NCI-H1694 treated with DMSO at 0.1 percent for 48 hours (cell line): Measurements from ENCODE around the gene MELTF.

Experiments used
- DNase-seq: peaks from one replicate; lab custom pipeline; 2025; lab: John Stamatoyannopoulos, UW

Gene MELTF

DNA sequence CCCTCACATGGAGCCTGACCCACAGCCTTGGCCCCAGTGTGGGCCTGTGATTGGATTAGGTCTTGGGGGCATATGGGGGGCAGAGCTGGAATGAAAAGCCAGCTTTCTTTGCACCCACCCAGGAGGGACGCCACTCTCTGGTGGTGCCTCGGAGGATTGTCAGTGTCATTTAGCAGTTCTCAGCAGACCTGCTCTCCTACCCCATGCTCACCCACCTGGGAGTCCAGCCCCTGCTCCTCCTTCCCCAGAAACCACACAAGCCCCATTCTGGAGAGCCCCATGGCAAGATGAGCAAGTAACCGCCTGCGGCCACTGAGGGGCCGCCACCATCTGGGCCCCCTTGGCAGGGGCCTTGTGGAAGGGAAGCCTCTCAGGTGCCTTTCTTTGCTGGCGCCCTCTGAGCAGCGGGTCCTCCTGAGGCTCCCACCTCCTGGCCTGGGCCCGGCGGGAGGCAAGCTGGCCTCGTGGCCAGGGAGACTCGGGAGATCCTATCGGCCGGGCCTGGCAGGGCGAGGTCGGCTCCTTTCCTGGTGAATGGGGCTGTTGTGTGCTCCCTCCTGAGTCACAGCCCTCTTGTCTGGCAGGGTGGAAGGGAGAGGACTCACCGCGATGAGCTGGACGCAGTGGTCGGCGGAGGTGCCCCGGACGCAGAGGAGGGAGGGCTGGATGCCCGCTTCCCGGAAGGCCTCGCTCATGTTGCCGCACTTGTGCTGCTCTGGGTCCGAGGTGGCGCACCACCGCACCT lies 2.3 kb downstream of the MELTF start:
- no peak for DNase-seq

DNA sequence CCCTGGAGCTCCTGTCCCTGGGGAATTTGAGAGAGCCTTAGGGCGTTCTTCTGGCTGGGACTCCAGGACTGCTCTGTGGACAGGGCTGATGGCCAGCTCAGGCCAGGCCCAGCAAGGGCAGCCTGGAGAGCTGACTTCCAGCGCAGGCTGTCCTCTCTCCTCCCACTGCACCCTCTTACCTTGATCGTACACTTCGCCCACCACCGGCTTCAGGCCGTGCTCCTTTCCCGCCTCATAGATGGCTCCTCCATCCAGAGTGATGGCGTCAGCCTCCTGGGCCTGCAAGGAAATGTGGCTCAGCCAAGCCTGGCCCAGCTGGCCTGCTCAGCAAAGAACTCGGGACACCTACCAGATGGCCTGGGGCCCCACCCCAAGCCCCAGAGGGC lies 3.1 kb downstream of the MELTF start:
- no peak for DNase-seq

DNA sequence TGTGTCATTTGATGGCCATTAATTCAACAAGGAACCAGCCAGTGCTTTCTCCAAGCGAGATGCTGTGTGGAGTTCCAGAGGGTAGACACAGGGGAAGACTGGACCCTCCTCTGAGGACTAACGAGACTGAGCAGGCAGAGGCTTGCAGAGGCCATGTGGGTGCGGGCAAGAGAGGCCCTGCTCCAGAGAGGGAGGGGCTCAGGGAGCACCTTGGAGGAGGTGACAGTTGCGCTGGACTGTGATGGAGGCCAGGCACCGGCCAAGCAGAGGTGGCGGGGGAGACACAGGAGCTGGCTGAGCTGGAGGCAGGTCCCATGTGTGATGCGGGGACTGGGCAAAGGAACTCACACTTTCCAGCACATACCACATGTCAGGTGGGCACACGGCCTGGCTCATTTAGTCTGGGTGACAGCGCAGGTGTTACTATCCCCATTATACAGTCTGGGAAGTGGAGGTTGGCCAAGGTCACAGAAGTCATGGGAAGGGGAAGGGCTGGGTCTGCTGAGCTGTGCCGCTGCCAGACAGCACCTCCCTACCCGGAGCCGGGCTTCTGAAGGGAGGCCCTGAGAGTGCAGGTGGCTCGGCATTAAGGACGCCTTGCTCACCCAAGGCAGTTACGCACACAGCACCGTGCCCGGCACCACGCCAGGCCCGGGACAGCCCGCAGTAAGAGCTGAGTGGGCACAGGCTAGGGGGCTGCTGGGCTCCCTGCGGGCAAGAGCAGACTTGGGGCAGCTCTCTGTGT lies 3.7 kb downstream of the MELTF start:
- no peak for DNase-seq

DNA sequence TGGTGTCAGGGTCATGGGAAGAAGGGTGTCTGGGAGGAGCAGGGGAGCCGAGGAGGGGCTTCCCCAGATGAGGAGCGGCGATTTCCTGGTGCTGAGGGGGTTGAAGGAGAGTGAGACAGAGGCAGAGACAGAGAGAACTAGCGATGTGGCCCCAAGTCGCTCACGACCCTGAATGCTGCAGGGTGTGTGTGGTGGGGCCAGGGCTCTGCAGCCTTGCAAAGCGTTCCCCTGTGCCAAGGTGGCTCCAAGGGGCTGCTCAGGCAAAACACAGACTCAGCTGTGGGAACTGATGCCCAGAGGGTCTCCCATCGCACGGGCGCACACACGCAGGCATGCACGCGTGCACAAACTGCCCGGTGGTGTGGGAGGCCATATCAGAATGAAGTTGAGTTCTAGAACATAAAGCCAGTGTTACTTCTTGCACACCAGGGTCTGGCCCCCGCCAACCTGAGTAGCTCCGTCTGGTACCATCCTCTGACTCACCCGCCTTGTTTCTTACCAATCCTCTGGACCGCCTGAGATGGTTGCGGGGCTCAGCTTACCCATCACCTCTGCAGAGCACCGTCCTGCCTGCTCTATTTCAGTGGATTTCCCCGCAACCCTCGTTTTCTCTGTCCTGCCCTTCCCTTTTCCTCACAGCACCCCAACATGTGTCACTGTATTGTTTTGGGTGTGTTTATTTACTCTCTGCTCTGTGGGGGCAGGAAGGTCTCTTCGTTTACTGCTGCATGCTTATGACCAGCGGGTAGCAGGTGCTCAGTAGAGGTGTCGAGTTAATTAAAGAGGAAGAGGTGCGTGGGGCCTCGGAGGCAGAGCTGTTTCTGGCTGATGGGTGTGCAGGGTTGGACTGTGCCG lies 4.5 kb downstream of the MELTF start:
- DNase-seq: no peak

DNA sequence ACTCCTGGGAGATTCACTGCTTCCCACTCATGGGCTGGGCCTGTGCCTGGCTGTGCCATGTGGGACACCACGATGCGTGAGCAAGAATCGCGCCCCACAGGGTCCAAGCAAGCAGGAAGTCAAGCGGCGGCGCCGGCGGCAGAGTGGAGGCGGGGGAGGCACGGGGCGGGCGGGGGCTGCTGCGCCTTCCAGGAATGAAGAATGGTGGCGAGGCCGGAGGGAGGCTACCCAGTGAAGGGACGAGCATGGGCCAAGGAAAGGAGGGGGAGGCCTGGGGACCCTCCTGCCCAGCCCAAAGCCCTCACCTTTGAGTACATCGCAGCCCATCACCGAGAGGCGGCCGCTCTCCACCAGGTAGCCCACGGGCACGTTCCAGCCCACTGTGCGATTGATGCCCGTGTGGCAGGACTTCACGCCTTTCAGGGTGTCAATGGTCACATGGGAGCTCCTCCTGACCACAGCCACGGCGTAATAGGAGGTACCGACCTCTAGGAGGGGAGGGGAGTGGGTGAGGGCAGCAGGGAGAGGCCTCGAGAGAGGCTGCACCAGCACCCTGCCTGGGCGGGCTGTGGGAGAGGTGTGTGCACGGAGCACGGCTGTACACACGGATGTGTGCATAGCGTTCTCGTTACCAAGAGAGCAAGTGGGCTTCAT lies 5.5 kb downstream of the MELTF start:
- no peak for DNase-seq

DNA sequence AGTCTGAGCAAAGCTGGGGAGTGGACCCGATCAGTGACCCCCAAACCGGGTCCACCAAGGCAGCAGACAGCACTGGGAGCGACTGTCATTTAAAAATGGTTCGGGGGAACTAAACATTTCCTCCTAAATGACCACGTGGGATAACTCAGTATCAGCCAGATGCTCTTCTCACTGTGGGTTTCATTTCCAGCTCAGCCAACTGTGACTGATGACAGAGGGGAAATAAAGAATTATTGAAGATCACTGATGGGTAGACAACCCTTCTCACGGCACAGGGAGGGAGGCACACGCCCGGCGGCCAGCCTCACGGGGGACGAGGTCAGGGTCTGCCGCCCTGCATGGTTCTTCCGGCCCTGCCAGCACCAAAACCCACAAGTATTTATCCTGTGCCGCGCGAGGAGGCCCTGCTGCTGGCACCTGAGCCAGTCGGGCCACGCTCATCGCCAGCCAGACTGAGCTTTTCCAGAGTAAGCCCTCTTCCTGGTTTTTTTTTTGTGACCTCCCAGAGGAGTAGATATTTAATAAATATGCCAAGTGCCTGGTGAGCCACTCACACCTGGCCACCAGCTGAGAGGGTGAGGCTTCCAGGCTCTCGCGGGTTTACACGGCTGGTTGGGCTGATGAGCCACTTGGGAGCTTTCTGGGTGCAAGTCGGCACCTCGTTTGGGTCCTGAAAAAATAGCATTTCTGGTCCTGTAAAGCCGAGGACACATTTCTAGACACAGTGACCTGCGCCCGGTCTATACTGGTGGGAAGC lies 6.2 kb downstream of the MELTF start:
- DNase-seq: peak; percentile 77

DNA sequence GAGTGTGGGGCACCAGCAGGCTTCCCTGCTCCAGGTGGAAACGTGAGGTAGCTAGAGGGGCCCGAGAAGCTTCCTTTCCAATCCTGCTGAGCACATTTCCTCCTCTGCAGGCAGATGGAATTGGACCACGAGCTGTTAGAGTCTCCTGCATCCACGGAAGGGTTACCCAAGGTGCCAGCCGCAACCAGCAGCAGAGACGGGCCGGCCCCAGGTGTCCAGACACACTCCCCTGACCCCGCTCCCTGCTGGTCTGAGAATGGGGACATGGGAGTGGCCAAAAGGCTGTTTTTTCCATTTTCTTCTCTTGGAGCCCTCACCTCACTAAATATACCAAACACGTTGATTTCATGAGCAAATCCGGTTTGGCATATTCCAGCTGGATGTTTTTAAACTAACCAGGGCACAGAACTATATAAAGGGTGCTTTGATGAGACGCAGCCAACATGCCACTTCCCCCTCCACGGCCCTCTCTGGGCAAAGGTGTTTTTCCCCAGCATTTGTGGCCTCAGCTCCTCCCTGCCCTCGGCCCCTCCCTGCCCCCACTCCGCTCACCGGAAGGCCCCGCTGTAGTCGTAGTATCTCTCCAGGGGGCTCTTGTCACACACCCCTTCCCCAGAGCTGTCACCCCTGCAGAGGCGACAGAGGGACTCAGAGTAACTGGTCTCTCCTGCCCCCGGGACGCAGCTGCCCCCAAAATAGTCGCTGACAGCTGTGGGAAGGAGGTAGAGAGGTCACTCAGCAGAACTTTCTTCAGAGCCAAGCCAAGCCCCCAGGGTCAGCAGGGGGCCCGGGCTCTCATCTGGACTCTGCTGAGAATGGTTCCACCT lies 7.0 kb downstream of the MELTF start:
- no peak for DNase-seq

DNA sequence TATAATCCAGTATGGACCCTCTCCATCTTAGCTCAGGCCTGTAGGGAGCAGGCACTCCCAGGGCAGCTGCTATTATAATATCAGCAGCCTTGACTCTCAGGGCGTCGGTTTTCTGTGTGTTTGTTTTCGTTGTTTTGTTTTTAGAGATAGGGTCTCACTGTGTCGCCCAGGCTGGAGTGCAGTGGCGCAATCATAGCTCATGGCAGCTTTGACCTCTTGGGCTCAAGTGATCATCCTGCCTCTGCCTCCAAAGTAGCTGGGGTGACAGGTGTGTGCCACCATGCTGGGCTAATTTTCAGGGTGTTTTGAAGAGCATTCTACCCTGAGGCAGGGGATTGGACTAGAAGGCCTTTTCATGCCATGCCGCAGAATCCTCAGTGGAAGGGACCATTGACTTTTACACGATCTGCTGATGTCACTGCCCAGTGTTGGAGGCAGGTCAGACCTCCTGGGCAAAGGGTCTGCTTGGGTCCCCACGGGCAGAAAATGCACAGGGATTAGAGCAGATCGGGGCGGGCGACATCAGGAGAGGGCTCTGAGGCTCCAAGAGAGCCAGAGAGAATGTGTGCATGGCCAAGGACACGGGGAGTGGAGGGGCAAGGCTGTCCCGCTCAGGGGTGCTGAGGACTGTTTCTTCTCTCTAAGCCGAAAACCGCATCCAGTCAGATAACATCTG lies 7.8 kb downstream of the MELTF start:
- no peak for DNase-seq

DNA sequence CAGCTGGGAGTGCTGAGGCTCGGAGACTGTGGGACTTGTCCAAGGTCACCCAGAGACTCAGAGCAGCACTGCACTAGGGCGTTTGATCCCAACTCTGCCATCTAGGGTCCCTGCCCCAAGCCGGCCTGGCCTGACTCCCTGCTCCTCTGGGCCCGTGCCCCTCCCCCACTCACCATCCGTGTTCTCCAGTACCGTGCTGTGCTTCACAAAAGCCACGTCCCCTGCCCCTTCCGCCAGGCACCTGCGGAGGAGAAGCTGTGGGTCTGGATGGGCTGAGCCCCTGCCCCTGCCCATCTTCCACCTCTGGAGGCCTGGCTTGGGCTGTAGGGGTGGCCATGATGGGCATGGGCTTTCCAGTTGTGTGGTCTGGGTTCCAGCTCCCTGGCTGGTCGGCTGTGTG lies 8.4 kb downstream of the MELTF start:
- no peak for DNase-seq

DNA sequence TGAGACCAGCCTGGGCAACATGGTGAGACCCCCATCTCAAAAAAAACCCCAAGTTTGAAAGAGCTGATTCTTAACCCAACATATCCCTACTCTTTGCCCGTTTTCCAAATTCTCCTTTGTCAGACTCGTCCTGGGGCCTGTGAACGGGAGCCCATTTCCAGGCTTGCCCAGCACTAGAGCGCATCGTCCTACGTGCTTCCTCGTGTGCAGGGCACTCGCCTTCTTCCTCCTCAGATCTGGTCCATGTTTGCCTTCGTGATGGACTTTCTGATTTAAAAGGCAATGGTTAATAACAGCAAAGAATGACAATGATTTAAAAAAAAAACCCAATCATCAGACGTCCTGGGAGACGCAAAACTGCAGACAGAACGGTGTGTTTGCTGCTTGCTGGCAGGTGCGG lies 10.1 kb downstream of the MELTF start:
- DNase-seq: no peak

DNA sequence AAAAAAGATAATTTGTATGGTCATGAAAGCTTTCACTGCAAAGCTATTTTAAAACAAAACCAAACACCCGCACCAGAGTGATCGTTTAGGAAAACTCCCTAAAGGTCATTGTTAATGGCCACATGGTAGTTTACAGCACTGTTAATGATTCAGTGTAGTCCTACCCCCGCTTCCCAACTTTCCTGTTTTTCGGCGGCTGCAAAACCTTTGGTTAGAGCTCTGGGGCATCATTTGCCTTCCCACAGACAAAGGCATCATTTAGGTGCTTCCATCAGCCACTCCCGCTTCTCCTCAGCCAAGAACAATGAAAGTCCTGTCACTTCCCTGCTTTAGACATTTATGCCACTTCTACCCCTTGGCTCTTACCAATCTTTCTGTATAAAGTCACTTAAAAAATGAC lies 10.6 kb downstream of the MELTF start:
- DNase-seq: no peak

DNA sequence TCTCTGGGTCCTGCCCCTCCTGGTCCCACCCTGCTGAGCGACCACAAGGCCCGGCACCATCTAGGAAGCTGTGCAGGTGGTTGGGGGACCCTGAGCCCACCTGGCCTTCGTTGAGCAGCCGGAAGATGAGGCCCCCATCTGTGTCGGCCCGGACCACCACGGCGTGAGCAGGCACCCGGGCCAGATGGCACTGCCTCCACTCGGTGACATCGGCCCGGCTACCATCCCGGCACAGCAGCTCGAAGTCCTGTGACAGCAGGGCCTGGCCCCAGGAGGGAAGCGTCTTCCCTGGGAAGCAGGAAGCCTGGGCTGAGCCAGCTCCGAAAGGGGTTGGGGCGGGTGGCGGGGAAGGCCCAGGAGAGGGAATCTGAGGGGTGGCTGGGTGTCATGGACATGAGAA lies 12.6 kb downstream of the MELTF start:
- no peak for DNase-seq

DNA sequence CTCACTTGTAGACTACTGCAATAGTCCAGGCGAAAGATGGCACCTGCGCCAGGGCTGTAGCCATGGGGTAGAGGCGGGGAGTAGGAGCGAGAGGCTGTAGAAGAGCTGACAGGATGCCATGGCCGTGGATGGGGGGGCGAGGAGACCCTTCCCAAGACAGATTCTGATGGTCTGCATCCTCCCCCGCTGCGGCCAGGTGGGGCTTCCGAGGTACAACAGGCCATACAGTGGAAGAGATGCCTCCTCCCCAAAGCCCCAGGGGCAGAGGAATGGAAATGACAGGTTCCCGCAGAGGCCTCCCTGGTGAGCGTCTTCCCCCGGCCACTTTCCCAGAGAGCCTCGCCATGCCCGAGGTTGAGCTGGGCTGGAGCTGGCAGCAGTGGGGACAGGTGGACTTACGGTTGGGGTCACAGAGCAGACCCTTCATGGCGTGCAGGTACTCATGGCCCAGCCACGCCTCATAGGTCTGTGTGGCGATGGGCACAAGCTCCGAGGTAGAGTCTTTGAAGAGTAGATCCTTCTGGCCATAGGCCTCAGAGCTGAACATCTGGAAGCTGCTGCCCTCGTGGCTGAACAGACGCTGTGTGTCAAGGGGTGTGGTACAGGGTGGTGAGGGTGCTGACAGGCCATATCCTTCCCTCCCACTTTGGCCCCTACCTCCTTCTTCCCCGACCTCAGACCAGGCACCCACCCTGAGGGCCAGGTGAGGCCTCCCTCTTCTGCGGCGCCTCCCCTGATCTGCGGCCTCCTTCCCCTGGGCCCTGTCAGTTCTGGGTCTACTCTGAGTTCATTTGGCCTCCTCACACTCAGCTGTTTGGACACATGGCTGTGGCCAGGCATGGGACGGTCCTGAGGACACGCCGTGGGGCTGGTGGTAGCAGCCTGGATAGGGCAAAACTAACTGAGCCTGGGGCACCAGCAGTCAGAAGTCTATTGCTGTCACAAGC lies 13.6 kb downstream of the MELTF start:
- no peak for DNase-seq

DNA sequence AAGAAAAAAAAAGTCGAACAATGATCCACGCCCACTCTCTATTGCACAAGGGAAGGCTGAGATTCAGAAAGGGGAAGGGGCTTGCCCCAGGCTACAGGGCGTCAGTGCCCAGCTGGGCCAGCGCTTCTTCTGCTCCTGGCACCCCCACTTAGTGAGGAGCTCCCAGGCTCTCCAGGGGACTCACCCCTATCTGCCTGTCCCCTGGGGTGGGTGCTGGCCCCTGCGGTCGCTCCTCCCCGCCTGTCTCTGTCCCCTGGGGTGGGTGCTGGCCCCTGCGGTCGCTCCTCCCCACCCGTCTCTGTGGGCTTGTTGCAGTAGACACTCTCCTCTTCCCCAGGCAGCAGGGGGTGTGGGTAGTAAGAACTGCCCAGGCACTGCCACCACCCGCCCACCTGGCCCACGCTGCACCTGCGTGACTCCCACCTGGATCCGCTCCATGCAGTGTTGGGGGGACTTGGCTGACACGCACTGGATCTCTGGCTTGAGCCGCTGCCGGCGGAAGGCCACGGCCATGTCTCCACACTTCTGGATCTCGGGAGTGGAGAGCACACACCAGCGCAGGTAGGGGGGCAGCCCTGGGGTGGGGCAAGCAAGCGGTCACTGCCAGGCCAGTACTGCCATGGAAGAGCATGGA lies 14.6 kb downstream of the MELTF start:
- no peak for DNase-seq

DNA sequence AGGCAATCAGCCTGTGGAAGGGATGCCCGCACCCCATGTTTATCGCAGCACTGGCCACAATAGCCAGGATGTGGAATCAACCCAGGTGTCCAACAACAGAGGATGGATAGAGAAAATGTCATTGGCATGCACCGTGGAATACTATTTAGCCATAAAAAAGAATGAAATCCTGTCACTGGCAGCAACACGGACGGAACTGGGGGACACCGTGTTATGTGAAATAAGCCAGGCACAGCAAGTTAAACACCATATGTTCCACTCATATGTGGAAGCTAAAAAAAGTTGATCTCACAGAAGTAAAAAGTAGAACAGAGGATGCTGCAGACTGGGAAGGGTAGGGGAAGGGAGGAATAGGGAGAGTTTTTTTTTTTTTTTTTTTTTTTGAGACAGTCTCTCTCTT lies 15.6 kb downstream of the MELTF start:
- DNase-seq: no peak

DNA sequence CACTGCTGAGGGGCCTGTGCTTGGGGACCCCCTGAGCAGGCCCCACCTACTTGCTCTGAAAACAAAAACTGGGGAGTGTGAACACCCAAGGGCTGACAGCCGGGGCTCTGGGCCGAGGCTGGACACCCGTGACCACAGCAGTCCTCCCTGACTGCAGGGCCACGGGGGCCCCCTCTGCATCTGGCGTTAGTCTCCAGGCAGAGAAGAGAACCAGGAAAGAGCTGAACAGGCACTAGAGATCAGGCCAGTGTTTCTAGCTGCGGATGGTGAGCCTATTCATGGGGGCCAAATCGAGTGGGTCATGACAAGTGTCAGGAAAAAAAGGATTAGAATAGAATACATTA lies 17.1 kb downstream of the MELTF start:
- DNase-seq: no peak

DNA sequence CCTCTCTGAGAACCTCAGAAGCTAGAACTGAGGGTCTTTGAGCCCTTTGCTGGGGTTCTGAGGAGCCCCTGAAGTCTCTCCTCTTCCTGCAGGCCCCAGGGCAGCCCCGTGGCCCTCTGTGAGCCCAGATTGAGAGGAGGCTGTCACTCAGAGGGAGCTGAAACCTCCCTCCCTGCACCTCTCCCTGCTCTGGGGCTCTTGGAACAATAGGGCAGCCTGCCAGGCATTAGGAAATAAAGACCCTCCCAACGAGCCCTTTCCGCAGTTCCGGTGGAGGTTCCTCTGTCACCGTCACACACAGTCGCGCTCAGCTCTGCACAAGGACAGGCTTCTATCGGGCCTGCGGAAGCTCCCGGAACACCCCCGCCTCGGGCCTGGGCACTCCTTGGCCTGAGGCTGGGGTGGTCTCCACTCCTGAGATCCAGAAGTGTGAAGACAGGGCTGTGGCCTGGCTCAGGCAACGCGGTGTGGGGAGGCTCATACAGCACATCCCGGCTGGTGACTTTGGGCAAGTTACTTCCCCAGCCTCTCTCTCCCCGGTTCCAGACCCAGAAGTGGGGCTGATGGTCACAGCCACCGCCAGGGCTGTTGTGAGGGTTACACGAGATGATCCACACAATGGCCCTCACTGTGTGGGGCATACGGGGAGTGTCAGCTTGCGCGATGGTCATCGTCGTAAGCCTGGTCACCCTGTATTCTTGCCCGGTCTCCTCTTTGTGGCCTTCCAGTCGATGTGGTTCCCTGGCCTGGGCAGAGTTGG lies 17.7 kb downstream of the MELTF start:
- no peak for DNase-seq
